HG02970 (cell line): ENCODE data around the gene PRR27.
"Not testable (repeated sequence)": the region's sequence is repeated elsewhere in the genome, so short reads cannot be mapped to it uniquely, and the experiment has no call there.

Experiments used
- ATAC-seq: cut with Tn5 transposase; IDR thresholded peaks from one replicate; pipeline ENCODE4 v1.9.1; 2021; ENCODE audit warnings: mild to moderate bottlenecking, moderate library complexity, moderate number of reproducible peaks; ENCODE audit not compliant: unreplicated experiment, low FRiP score

The PRR27 gene

GRCh38 chr4:70196857-70197256 lies 42.8 kb downstream of the PRR27 start:
- ATAC-seq, result no peak

GRCh38 chr4:70197842-70198241 lies 43.8 kb downstream of the PRR27 start:
- ATAC-seq, result no peak

- no peak for ATAC-seq
These were observed 49.6 kb downstream of the PRR27 start for GRCh38 chr4:70203601-70204000.

GRCh38 chr4:70212752-70213151 lies 58.7 kb downstream of the PRR27 start:
- not testable (repeated sequence) for ATAC-seq
